Activated B cell treated with CpG ODN at 0.5 μM for 24 hours (primary cell): ENCODE data around the gene GALNT12. TPM values are rescaled to one million over a fixed set of nuclear protein-coding genes. Genes with fewer than 3 reads are reported as not detected.

Source experiments
- ATAC-seq: fragments of 200-7000 bp; cut with Tn5 transposase; one replicate; pipeline ENCODE4 v1.10.0; 2021; ENCODE audit warnings: low read depth, mild to moderate bottlenecking, moderate library complexity
- CTCF ChIA-PET: fragments of 350-600 bp; sonication (Branson Sonifier 250); formaldehyde crosslinking; loops from one replicate; lab custom pipeline; 2021; ENCODE audit warnings: antibody characterized with exemption; lab: Charles Lee
- POLR2A ChIA-PET: fragments of 350-600 bp; sonication (Branson Sonifier 250); formaldehyde crosslinking; loops from one replicate; lab custom pipeline; 2021; ENCODE audit warnings: antibody characterized with exemption; lab: Charles Lee
- DNase-seq: peaks from one replicate; pipeline ENCODE4 v3.0.0; 2022
- H3K27ac Mint-ChIP-seq: one replicate; pipeline ENCODE4 v1.8.0; 2020; ENCODE audit warnings: mixed read lengths
- H3K27me3 Mint-ChIP-seq: one replicate; pipeline ENCODE4 v1.8.0; 2021; ENCODE audit warnings: mixed read lengths
- H3K36me3 Mint-ChIP-seq: one replicate; pipeline ENCODE4 v1.8.0; 2021; ENCODE audit warnings: low read depth, mixed read lengths
- H3K4me1 Mint-ChIP-seq: one replicate; pipeline ENCODE4 v1.8.0; 2021; ENCODE audit warnings: mixed read lengths
- H3K4me3 Mint-ChIP-seq: one replicate; pipeline ENCODE4 v1.8.0; 2020; ENCODE audit warnings: mild to moderate bottlenecking, mixed read lengths
- H3K9me3 Mint-ChIP-seq: one replicate; pipeline ENCODE4 v1.8.0; 2020; ENCODE audit warnings: mixed read lengths
- intact Hi-C: fragments of 100-400 bp; cut with micrococcal nuclease; formaldehyde crosslinking; loops from one replicate; pipeline ENCODE4 v1.15.1; 2024
- total RNA-seq: library from RNA; stranded (reverse); gene quantifications from 2 replicates; pipeline ENCODE4 v1.2.3, GENCODE V29; 2022
- TF ChIP-seq, protein P1 (sequence below): fragments of 200-600 bp; IDR thresholded peaks from one replicate; pipeline ENCODE4 v1.8.0; 2022; ENCODE audit warnings: antibody characterized with exemption, mild to moderate bottlenecking

The GALNT12 gene
- total RNA-seq, 1 donor from 2014 or later = 2.0 TPM

DNA sequence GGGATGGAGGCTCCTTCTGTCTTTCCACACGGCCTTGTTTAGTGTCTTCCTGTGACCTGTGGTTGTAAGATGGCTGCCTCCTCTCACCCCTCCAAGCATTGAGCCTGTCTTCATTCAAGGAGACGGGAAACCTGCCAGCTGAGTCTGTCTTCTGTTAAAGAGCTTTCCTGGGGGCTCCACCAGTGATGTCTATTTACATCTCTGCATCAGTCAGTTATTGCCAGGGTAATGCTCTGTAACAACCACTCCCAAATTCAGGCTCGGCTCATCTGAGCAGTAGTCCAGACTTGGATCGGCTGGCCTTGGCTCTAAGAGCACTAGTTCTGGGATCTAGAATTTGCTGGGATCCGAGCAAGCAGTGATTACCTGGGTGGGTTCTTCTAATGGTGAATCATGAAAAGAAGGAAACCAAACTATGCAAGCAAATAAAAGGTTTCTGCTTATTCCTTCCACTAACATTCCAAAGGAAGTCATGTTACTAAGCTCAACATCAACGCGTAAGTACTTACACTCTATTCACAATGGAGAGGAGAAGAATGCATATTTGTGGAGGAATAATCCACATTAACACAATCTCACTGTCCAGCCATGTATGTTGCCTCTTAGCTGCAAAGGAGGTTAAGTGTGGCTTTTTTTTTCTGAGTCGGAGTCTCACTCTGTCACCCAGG, 61.7 kb downstream of the GALNT12 start:
- Mint-ChIP-seq H3K36me3 (no peaks in the 10 kb centered on the region), H3K27ac (no peak overlapping the region), H3K4me3 (no peak overlapping the region), H3K4me1 (no peaks in the 10 kb centered on the region), H3K9me3 (no peaks in the 10 kb centered on the region), H3K27me3 (no peaks in the 10 kb centered on the region)
- ChIA-PET CTCF (no interaction called here), POLR2A (no interaction called here)
- no peak for ATAC-seq
- DNase-seq = no peak
- TF ChIP-seq, protein P1, sequence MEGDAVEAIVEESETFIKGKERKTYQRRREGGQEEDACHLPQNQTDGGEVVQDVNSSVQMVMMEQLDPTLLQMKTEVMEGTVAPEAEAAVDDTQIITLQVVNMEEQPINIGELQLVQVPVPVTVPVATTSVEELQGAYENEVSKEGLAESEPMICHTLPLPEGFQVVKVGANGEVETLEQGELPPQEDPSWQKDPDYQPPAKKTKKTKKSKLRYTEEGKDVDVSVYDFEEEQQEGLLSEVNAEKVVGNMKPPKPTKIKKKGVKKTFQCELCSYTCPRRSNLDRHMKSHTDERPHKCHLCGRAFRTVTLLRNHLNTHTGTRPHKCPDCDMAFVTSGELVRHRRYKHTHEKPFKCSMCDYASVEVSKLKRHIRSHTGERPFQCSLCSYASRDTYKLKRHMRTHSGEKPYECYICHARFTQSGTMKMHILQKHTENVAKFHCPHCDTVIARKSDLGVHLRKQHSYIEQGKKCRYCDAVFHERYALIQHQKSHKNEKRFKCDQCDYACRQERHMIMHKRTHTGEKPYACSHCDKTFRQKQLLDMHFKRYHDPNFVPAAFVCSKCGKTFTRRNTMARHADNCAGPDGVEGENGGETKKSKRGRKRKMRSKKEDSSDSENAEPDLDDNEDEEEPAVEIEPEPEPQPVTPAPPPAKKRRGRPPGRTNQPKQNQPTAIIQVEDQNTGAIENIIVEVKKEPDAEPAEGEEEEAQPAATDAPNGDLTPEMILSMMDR = no peak
- intact Hi-C loops = no loop called here

DNA sequence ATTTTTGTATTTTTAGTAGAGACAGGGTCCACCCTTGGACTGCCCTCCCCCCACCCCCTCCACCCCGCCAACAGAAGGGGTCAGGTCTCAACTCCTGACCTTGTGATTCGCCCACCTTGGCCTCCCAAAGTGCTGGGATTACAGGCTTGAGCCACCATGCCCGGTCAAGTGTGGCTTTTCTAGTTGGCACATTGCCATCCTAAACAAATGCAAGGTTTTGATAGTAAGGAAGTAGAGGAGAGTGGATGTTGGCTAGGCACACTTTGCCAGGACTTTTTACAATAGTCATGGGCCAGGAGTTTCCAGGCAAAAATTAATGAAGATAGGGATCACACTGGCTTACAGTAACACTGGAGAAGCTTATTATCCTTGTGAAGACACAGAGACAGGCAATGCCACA, 62.4 kb downstream of the GALNT12 start:
- Mint-ChIP-seq H3K36me3 (no peaks in the 10 kb centered on the region), H3K27ac (no peak overlapping the region), H3K9me3 (no peaks in the 10 kb centered on the region), H3K27me3 (no peaks in the 10 kb centered on the region), H3K4me1 (no peaks in the 10 kb centered on the region), H3K4me3 (no peak overlapping the region)
- ATAC-seq (no peak), DNase-seq (no peak)
- CTCF ChIA-PET = no interaction called here
- TF ChIP-seq, protein P1 = no peak
- intact Hi-C loops = no loop called here
- POLR2A ChIA-PET = no interaction called here

DNA sequence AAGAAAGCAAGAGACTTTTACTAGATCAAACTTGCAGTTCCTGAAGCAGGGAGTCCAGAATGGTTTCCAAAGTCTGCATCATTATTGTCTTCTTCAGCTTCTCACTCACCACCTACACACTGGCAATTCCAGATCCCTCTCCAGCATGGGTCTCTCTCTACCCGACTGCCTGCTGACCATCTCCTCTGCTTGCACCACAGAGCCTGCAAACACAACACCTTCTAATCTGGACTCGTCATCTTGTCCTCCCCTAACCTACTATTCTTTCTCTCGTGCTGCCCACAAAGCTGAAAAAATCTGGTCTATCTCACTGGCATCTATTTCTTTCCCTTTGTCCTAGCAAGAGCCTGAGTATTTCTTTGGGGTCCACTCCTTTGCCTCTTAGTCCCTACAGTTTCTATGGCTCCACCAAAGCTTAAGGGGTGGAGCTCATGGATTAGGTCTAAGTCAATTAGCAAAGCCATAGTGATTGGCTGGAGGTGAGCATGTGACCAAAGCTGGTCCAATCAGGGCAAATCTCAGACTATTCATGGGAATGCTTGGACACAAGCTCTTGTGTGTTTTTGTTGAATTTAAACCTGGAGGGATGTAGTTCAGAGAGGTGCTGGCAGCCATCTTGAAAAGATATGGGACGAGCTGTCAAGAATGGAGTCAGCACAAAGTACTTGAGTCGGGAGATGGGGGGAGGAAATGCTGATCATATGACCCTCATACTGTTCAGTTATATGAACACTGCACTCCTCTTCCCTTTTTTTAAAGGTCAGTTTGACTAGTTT, 63.5 kb downstream of the GALNT12 start:
- no peaks in the 10 kb centered on the region for H3K4me1 Mint-ChIP-seq

DNA sequence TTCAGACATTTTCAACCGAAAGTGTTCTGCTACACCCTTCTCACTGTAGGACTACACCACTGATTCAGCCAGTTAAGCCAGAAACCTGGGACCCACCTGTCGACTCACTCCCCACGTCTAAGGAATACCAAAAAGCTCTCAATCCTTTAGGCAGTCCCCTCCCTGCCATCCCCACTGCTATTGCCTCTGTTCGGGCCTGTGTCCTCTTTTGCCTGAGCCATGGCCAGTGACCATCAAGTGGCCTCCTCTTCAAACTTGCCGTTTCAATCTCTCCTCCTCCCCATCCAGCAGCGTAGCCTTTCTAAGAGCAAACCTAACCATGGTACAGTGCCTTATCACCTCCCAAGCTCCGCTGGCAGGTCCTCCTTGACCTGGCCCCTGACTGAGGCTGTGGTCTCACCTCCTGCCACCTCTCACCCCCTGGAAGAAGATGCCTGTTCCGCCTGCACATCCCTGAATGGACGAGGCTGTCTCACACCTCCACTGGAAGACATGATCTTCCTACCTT, 64.1 kb downstream of the GALNT12 start:
- TF ChIP-seq, protein P1 = no peak
- H3K4me3 Mint-ChIP-seq = no peak overlapping the region
- H3K36me3 Mint-ChIP-seq = no peaks in the 10 kb centered on the region
- no peaks in the 10 kb centered on the region for H3K4me1 Mint-ChIP-seq
- CTCF ChIA-PET = no interaction called here
- intact Hi-C loops = no loop called here
- DNase-seq (no peak), ATAC-seq (no peak)
- no peak overlapping the region for H3K27ac Mint-ChIP-seq
- H3K9me3 Mint-ChIP-seq = no peaks in the 10 kb centered on the region
- POLR2A ChIA-PET = no interaction called here
- H3K27me3 Mint-ChIP-seq = no peaks in the 10 kb centered on the region

More for the DNA sequence above, 63.5 kb downstream of the GALNT12 start:
- no peaks in the 10 kb centered on the region for H3K36me3 Mint-ChIP-seq
- H3K4me3 Mint-ChIP-seq = no peak overlapping the region
- H3K27me3 Mint-ChIP-seq = no peaks in the 10 kb centered on the region
- H3K9me3 Mint-ChIP-seq = no peaks in the 10 kb centered on the region
- no peak overlapping the region for H3K27ac Mint-ChIP-seq
- TF ChIP-seq, protein P1 = no peak
- ChIA-PET CTCF (no interaction called here), POLR2A (no interaction called here)
- ATAC-seq (no peak), DNase-seq (no peak)
- intact Hi-C loops = no loop called here

DNA sequence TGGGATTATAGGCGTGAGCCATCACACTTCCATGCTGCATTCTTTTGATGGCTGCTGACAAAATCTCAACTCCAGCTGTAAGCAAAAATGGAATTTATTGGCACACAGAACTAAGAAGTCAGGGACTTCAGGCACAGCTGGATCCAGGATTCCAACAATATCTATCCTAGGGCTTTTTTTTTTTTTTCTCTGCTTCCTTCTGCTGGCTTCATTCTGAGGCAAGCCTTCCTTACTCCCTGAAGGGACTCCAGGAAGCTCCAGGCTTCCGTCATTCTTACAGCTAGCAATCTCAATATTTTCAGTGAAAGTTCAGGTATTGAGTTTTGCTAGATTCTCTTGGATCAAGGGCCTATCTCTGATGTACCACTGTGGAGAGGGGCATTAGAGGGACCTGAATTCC, 66.1 kb downstream of the GALNT12 start:
- TF ChIP-seq, protein P1 = no peak
- DNase-seq (no peak), ATAC-seq (no peak)
- ChIA-PET CTCF (no interaction called here), POLR2A (no interaction called here)
- Mint-ChIP-seq H3K36me3 (no peaks in the 10 kb centered on the region), H3K4me1 (no peaks in the 10 kb centered on the region), H3K27me3 (no peaks in the 10 kb centered on the region), H3K27ac (no peak overlapping the region), H3K9me3 (no peaks in the 10 kb centered on the region), H3K4me3 (no peak overlapping the region)
- intact Hi-C loops = no loop called here
